ENCODE measurements around the gene DMRT1. TPM values are rescaled to one million over a fixed set of nuclear protein-coding genes. Genes with fewer than 3 reads are reported as not detected.

The DMRT1 gene
- total and polyA plus RNA-seq, 9 of the 15 experiments (the other 6 are each of a cell fraction or from before 2014, with no cell fraction given): not detected

GRCh38 chr9:905906-906305 is 64.4 kb downstream of the DMRT1 start:
- whole genome bisulfite sequencing (ENCODE audit: insufficient coverage, low coverage, missing lambda C conversion rate): 0% methylated on average over 5 of the region's 6 CpGs
- intact Hi-C loops (cut with micrococcal nuclease) (no loop called here), in situ Hi-C loops (cut with MboI) (no loop called here)
- no peaks in the 10 kb centered on the region for H3K79me2 ChIP-seq (ENCODE audit: control insufficient read depth, insufficient read depth, low read length)
- ATAC-seq (no peak), FAIRE-seq (no peak), DNase-seq (ENCODE audit: extremely low read depth in 1 of 4, low spot score in 3 of 4) (no peak)
- no peaks in the 10 kb centered on the region for H3K36me3 ChIP-seq (ENCODE audit: control insufficient read depth, insufficient read depth, low read length)
- no peak overlapping the region for H3K9ac ChIP-seq (ENCODE audit: insufficient read depth in 1 of 2, low read depth in 2 of 2, low read length in 2 of 2)
- ChIA-PET CTCF (ENCODE audit: low intra/inter-chr PET ratio) (no interaction called here), POLR2A (no interaction called here)
- H2AFZ ChIP-seq (ENCODE audit: low read depth, low read length): no peak overlapping the region
- no peak overlapping the region for H3K4me2 ChIP-seq (ENCODE audit: insufficient read depth, low read length)
- H3K9me3 ChIP-seq (replicated peaks; ENCODE audit: control insufficient read depth, insufficient read depth, low read depth, low read length): no peaks in the 10 kb centered on the region
- no peaks in the 10 kb centered on the region for H3K4me1 ChIP-seq (replicated peaks in 1 of 2; ENCODE audit: control insufficient read depth in 2 of 2, insufficient read depth in 2 of 2, low read length in 2 of 2)
- no peak for TF ChIP-seq RBM34 (IDR thresholded peaks at IDR 0.05; ENCODE audit: borderline replicate concordance, insufficient read depth, low read length)
- TF ChIP-seq ZNF232 (CRISPR knock-in tag; IDR thresholded peaks at IDR 0.05): no peak
- peaks cover 0 to 4% of the 10 kb centered on the region in 2 experiments; a peak in 1 of 5 replicates for H3K27me3 ChIP-seq (ENCODE audit: control insufficient read depth in 2 of 2, insufficient read depth in 2 of 2, low read length in 2 of 2)
- H3K4me3 ChIP-seq: no peak overlapping the region
- no peaks in the 10 kb centered on the region for H4K20me1 ChIP-seq (replicated peaks; ENCODE audit: control insufficient read depth, insufficient read depth, low read length)
- H3K9me1 ChIP-seq (ENCODE audit: control insufficient read depth, insufficient read depth, low read length): no peaks in the 10 kb centered on the region
- no peak overlapping the region for H3K27ac ChIP-seq (ENCODE audit: extremely low read depth, low read depth, low read length)
- no TSS peak for BruUV-seq (replicated peaks)

- POLR2A ChIA-PET: no interaction called here
These were observed 67.2 kb downstream of the DMRT1 start for GRCh38 chr9:908536-909205.

More at GRCh38 chr9:908536-909205, 67.2 kb downstream of the DMRT1 start:
- Histone ChIP-seq H3K27ac (ENCODE audit: extremely low read depth, low read depth, low read length) (no peak overlapping the region), H3K9ac (ENCODE audit: insufficient read depth in 1 of 2, low read depth in 2 of 2, low read length in 2 of 2) (no peak overlapping the region), H3K9me3 (replicated peaks; ENCODE audit: control insufficient read depth, insufficient read depth, low read depth, low read length) (no peaks in the 10 kb centered on the region), H3K9me1 (ENCODE audit: control insufficient read depth, insufficient read depth, low read length) (no peaks in the 10 kb centered on the region), H3K27me3 (ENCODE audit: control insufficient read depth in 2 of 2, insufficient read depth in 2 of 2, low read length in 2 of 2) (peaks cover 0 to 4% of the 10 kb centered on the region in 2 experiments; a peak in 1 of 5 replicates), H3K4me1 (replicated peaks in 1 of 2; ENCODE audit: control insufficient read depth in 2 of 2, insufficient read depth in 2 of 2, low read length in 2 of 2) (no peaks in the 10 kb centered on the region), H2AFZ (ENCODE audit: low read depth, low read length) (no peak overlapping the region), H4K20me1 (replicated peaks; ENCODE audit: control insufficient read depth, insufficient read depth, low read length) (no peaks in the 10 kb centered on the region), H3K4me2 (ENCODE audit: insufficient read depth, low read length) (no peak overlapping the region), H3K79me2 (ENCODE audit: control insufficient read depth, insufficient read depth, low read length) (no peaks in the 10 kb centered on the region), H3K4me3 (no peak overlapping the region), H3K36me3 (ENCODE audit: control insufficient read depth, insufficient read depth, low read length) (no peaks in the 10 kb centered on the region)
- no peak for FAIRE-seq
- no peak for TF ChIP-seq RBM34 (IDR thresholded peaks at IDR 0.05; ENCODE audit: borderline replicate concordance, insufficient read depth, low read length)
- TF ChIP-seq SFPQ (IDR thresholded peaks at IDR 0.05; ENCODE audit: low read depth, low read length): no peak
- TF ChIP-seq ZNF717 (CRISPR knock-in tag; IDR thresholded peaks at IDR 0.05): no peak
- TF ChIP-seq CHD2 (IDR thresholded peaks at IDR 0.05; ENCODE audit: low read depth, low read length): no peak
- TF ChIP-seq TCF15 (CRISPR knock-in tag; IDR thresholded peaks at IDR 0.05): no peak
- TF ChIP-seq SNRNP70 (optimal IDR thresholded peaks at IDR 0.05; ENCODE audit: low read depth, low read length): no peak
- no peak for TF ChIP-seq DACH1 (IDR thresholded peaks at IDR 0.05; ENCODE audit: partially characterized antibody)
- no peak for TF ChIP-seq NFATC3 (IDR thresholded peaks at IDR 0.05)
- TF ChIP-seq ZNF76 (CRISPR knock-in tag; IDR thresholded peaks at IDR 0.05; ENCODE audit: borderline replicate concordance): no peak
- TF ChIP-seq TCF3 (CRISPR knock-in tag; IDR thresholded peaks at IDR 0.05): no peak
- no TSS peak for BruUV-seq (replicated peaks)
- in situ Hi-C loops (cut with MboI) (no loop called here), intact Hi-C loops (cut with micrococcal nuclease) (no loop called here)
- DNase-seq (ENCODE audit: extremely low read depth in 1 of 4, low spot score in 3 of 4): no peak
- WGBS (ENCODE audit: insufficient coverage, low coverage, missing lambda C conversion rate): 3% methylated on average over 6 of the region's 10 CpGs
- CTCF ChIA-PET (ENCODE audit: low intra/inter-chr PET ratio): no interaction called here
- no peak for ATAC-seq

All from K562 (cell line).